Measurements from ENCODE around the gene KIAA0319L. TPM values are rescaled to one million over a fixed set of nuclear protein-coding genes. Genes with fewer than 3 reads are reported as not detected.

KIAA0319L gene
- polyA plus RNA-seq, 1 donor from 2014 or later, result 38.1 TPM

- no peak overlapping the region for H3K9ac ChIP-seq (ENCODE audit: low read length)
- no peak overlapping the region for H2AFZ ChIP-seq (ENCODE audit: low read depth, low read length)
- H3F3A ChIP-seq (ENCODE audit: insufficient read depth, low read length, poor library complexity, severe bottlenecking), result no peaks in the 10 kb centered on the region
- no peaks in the 10 kb centered on the region for H3K36me3 ChIP-seq (ENCODE audit: insufficient read depth, low read length)
- H3K9me2 ChIP-seq (ENCODE audit: insufficient read depth, low read length), result no peaks in the 10 kb centered on the region
- no peak overlapping the region for H3K4me3 ChIP-seq (ENCODE audit: low read length)
- no peaks in the 10 kb centered on the region for H4K20me1 ChIP-seq (ENCODE audit: insufficient read depth)
- H3K9me3 ChIP-seq (ENCODE audit: low read length), result no peaks in the 10 kb centered on the region
- no peaks in the 10 kb centered on the region for H3K27me3 ChIP-seq (ENCODE audit: insufficient read depth, low read depth, low read length)
- H3K79me2 ChIP-seq (replicated peaks; ENCODE audit: insufficient read depth, low read length), result no peaks in the 10 kb centered on the region
- H3K4me2 ChIP-seq (ENCODE audit: low read length), result no peak overlapping the region
- no peak overlapping the region for H3K27ac ChIP-seq (ENCODE audit: low read length)
- no peak for TF ChIP-seq EZH2 (IDR thresholded peaks at IDR 0.05; ENCODE audit: borderline replicate concordance, insufficient read depth, low read length, poor library complexity, severe bottlenecking)
These were observed 109.9 kb downstream of the KIAA0319L start for GRCh38 chr1:35447278-35447677.

- H3K27me3 ChIP-seq (ENCODE audit: insufficient read depth, low read depth, low read length), result no peaks in the 10 kb centered on the region
- no peak overlapping the region for H3K27ac ChIP-seq (ENCODE audit: low read length)
- H3K4me3 ChIP-seq (ENCODE audit: low read length), result no peak overlapping the region
- no peaks in the 10 kb centered on the region for H4K20me1 ChIP-seq (ENCODE audit: insufficient read depth)
- no peaks in the 10 kb centered on the region for H3K9me2 ChIP-seq (ENCODE audit: insufficient read depth, low read length)
- no peak overlapping the region for H3K9ac ChIP-seq (ENCODE audit: low read length)
- no peaks in the 10 kb centered on the region for H3F3A ChIP-seq (ENCODE audit: insufficient read depth, low read length, poor library complexity, severe bottlenecking)
- H3K79me2 ChIP-seq (replicated peaks; ENCODE audit: insufficient read depth, low read length), result no peaks in the 10 kb centered on the region
- H2AFZ ChIP-seq (ENCODE audit: low read depth, low read length), result no peak overlapping the region
- H3K9me3 ChIP-seq (ENCODE audit: low read length), result no peaks in the 10 kb centered on the region
- no peaks in the 10 kb centered on the region for H3K36me3 ChIP-seq (ENCODE audit: insufficient read depth, low read length)
- H3K4me2 ChIP-seq (ENCODE audit: low read length), result no peak overlapping the region
- no peak for TF ChIP-seq MXI1 (conservative IDR thresholded peaks at IDR 0.05; ENCODE audit: poor library complexity, severe bottlenecking)
- TF ChIP-seq SMC3 (conservative IDR thresholded peaks at IDR 0.05; ENCODE audit: poor library complexity), result no peak
- TF ChIP-seq TAF1 (IDR thresholded peaks at IDR 0.05; ENCODE audit: low read depth), result no peak
- no peak for TF ChIP-seq RAD21 (conservative IDR thresholded peaks at IDR 0.05)
- no peak for TF ChIP-seq POLR2AphosphoS5 (IDR thresholded peaks at IDR 0.05)
- no peak for TF ChIP-seq REST (IDR thresholded peaks at IDR 0.05; ENCODE audit: borderline replicate concordance)
- TF ChIP-seq EP300 (conservative IDR thresholded peaks at IDR 0.05; ENCODE audit: poor library complexity, severe bottlenecking), result no peak
- TF ChIP-seq EZH2 (IDR thresholded peaks at IDR 0.05; ENCODE audit: borderline replicate concordance, insufficient read depth, low read length, poor library complexity, severe bottlenecking), result no peak
- TF ChIP-seq CTCF (IDR thresholded peaks at IDR 0.05; ENCODE audit: poor library complexity, severe bottlenecking), result no peak
These were observed 112.8 kb downstream of the KIAA0319L start for GRCh38 chr1:35444519-35444774.
